GM12878 (cell line): ENCODE data around the gene YDJC. TPM values are rescaled to one million over a fixed set of nuclear protein-coding genes. Genes with fewer than 3 reads are reported as not detected.

Experiments
- ATAC-seq: fragments of 200-7000 bp; cut with Tn5 transposase; 3 replicates; pipeline ENCODE4 v1.9.1; 2020; ENCODE audit warnings: mild to moderate bottlenecking, moderate library complexity
- BruUV-seq: library from RNA; stranded (reverse); fragments of 400-500 nt; replicated peaks from 2 replicates; lab custom pipeline; 2021; lab: Mats Ljungman, UMichigan
- CTCF ChIA-PET: fragments of 300-600 bp; sonication (Branson Sonifier 250); formaldehyde crosslinking; extraction: SDS; loops from one replicate; lab custom pipeline; 2021; ENCODE audit warnings: inconsistent platforms; lab: Yijun Ruan, JAX
- POLR2A ChIA-PET: fragments of 350-600 bp; formaldehyde crosslinking; extraction: SDS; loops from one replicate; lab custom pipeline; 2021; ENCODE audit warnings: inconsistent platforms; lab: Charles Lee
- RAD21 ChIA-PET: fragments of 300-600 bp; sonication (Branson Sonifier 250); formaldehyde crosslinking; loops from one replicate; lab custom pipeline; 2023; ENCODE audit warnings: antibody characterized with exemption; ENCODE audit not compliant: unreplicated experiment; lab: Charles Lee
- SMC1A ChIA-PET: fragments of 300-600 bp; sonication (Branson Sonifier 250); formaldehyde crosslinking; loops from one replicate; lab custom pipeline; 2023; ENCODE audit not compliant: unreplicated experiment, uncharacterized antibody; lab: Charles Lee
- DNase-seq: peaks from one replicate; pipeline ENCODE4 v3.0.0-alpha.2; 2011; ENCODE audit warnings: low read depth, low spot score
- FAIRE-seq: peaks from 3 replicates; lab custom pipeline; 2011; peaks lifted over from hg19 to GRCh38; lab: Jason Lieb, UNC
- H2AFZ ChIP-seq: 2 replicates; pipeline ENCODE4 v1.6.0; 2011; ENCODE audit warnings: low read depth, low read length, control low read depth; ENCODE audit not compliant: control insufficient read depth
- H3K27ac ChIP-seq: 2 replicates; pipeline ENCODE4 v1.5.1; 2011; ENCODE audit warnings: control low read depth; ENCODE audit not compliant: control insufficient read depth, insufficient read depth
- H3K27me3 ChIP-seq, 2 experiments: replicated peaks in 1 of 2; 2 replicates each; pipeline versions ENCODE4 v1.6.0 to v1.6.1; 2011; ENCODE audit warnings: low read length in 1 of 2; ENCODE audit not compliant: control insufficient read depth in 2 of 2, insufficient read depth in 2 of 2
- H3K36me3 ChIP-seq, 2 experiments: 2 replicates each; pipeline ENCODE4 v1.5.1; 2011; ENCODE audit warnings: low read length in 1 of 2; ENCODE audit not compliant: control insufficient read depth in 2 of 2, insufficient read depth in 2 of 2
- H3K4me1 ChIP-seq: 2 replicates; pipeline ENCODE4 v1.6.1; 2011; ENCODE audit warnings: mild to moderate bottlenecking, low read length, moderate library complexity, mixed read lengths; ENCODE audit not compliant: control insufficient read depth, insufficient read depth
- H3K4me2 ChIP-seq: 2 replicates; pipeline ENCODE4 v1.6.0; 2011; ENCODE audit warnings: control low read depth; ENCODE audit not compliant: control insufficient read depth, insufficient read depth
- H3K4me3 ChIP-seq: fragments of 200-600 bp; sonication (generic); 2 replicates; pipeline ENCODE4 v1.5.1; 2016
- H3K79me2 ChIP-seq: 2 replicates; pipeline ENCODE4 v1.6.0; 2011; ENCODE audit warnings: low read length; ENCODE audit not compliant: control insufficient read depth, insufficient read depth
- H3K9ac ChIP-seq: 2 replicates; pipeline ENCODE4 v1.8.0; 2011; ENCODE audit warnings: low read length, control low read depth, mixed read lengths; ENCODE audit not compliant: control insufficient read depth, insufficient read depth
- H3K9me3 ChIP-seq: replicated peaks from 3 replicates; pipeline ENCODE4 v1.5.1; 2011; ENCODE audit warnings: mild to moderate bottlenecking, low read length; ENCODE audit not compliant: control insufficient read depth, insufficient read depth
- H4K20me1 ChIP-seq: 2 replicates; pipeline ENCODE4 v1.6.0; 2011; ENCODE audit not compliant: control insufficient read depth, insufficient read depth
- BHLHE40 ChIP-seq, 2 experiments: fragments of 450-650 bp in 1 of 2; IDR thresholded peaks; 2 replicates each; pipeline ENCODE4 v1.6.1; 2011 to 2017; ENCODE audit warnings: low read depth in 2 of 2, borderline replicate concordance in 1 of 2, improper control_type of control experiment in 1 of 2, low read length in 1 of 2, mild to moderate bottlenecking in 1 of 2
- EP300 ChIP-seq, 2 experiments: fragments of 150-350 bp in 1 of 2; IDR thresholded peaks; 2 replicates each; pipeline ENCODE4 v1.6.1; 2011 to 2012; ENCODE audit warnings: low read depth in 2 of 2, low read length in 2 of 2, borderline replicate concordance in 1 of 2, improper control_type of control experiment in 1 of 2, inconsistent platforms in 1 of 2; ENCODE audit not compliant: control insufficient read depth in 1 of 2
- IRF4 ChIP-seq: IDR thresholded peaks from 2 replicates; pipeline ENCODE4 v1.6.1; 2011; ENCODE audit warnings: low read depth, low read length
- JUND ChIP-seq: IDR thresholded peaks from 2 replicates; pipeline ENCODE4 v1.6.1; 2012; ENCODE audit warnings: low read depth, mild to moderate bottlenecking, low read length, improper control_type of control experiment, moderate library complexity
- MEF2B ChIP-seq: fragments of 450-650 bp; IDR thresholded peaks from 2 replicates; pipeline ENCODE4 v1.6.1; 2018; ENCODE audit warnings: mild to moderate bottlenecking, moderate library complexity; ENCODE audit not compliant: partially characterized antibody, poor library complexity, severe bottlenecking
- POLR2A ChIP-seq: IDR thresholded peaks from 2 replicates; pipeline ENCODE4 v1.6.1; 2011; ENCODE audit warnings: low read depth, mild to moderate bottlenecking, low read length
- POU2F2 ChIP-seq: IDR thresholded peaks from 3 replicates; pipeline ENCODE4 v1.6.1; 2011; ENCODE audit warnings: low read depth, mild to moderate bottlenecking, low read length, borderline replicate concordance
- TBL1XR1 ChIP-seq: IDR thresholded peaks from 2 replicates; pipeline ENCODE4 v1.6.1; 2012; ENCODE audit warnings: low read depth, low read length, improper control_type of control experiment
- ZNF207 ChIP-seq: fragments of 450-650 bp; IDR thresholded peaks from 2 replicates; pipeline ENCODE4 v1.6.1; 2014; ENCODE audit warnings: antibody characterized with exemption, mild to moderate bottlenecking, borderline replicate concordance
- whole genome bisulfite sequencing: methylation state at CpG from one replicate; pipeline ENCODE4 v1.1.6; 2016; ENCODE audit warnings: low lambda C conversion rate; ENCODE audit not compliant: insufficient replicate concordance, insufficient coverage; ENCODE audit errors: missing lambda C conversion rate; 5-methylcytosine and 5-hydroxymethylcytosine counted together
- in situ Hi-C: fragments of 300-500 bp; cut with MboI; formaldehyde crosslinking; loops from 9 replicates; pipeline ENCODE4 v1.14.3; 2018; ENCODE audit warnings: mixed read lengths
- intact Hi-C: fragments of 100-400 bp; cut with micrococcal nuclease; formaldehyde crosslinking; loops from one replicate; pipeline ENCODE4 v1.14.2; 2022; ENCODE audit not compliant: unreplicated experiment
- polyA plus RNA-seq, 11 experiments: library from polyadenylated mRNA; depleted of rRNA in 4 of 11; unstranded in 6 of 11; stranded (reverse) in 5 of 11; fragments of >200 nt; fragmentation: Nextera tagmentation in 4 of 11; fragmentation: Illumina TruSeq in 1 of 11; extraction: Ambion mirVana in 4 of 11; extraction: Trizol in 1 of 11; gene quantifications; 1 replicate in 1 of 11; 2 replicates in 10 of 11; pipeline versions ENCODE4 v1.2.1 to v1.2.3, GENCODE V29; 2011 to 2016; ENCODE audit warnings: inconsistent platforms in 2 of 11, missing spikeins in 2 of 11, low read depth in 1 of 11
- total RNA-seq, 4 experiments: library from RNA; depleted of rRNA in 3 of 4; stranded (reverse); fragments of >200 nt in 3 of 4; fragmentation: Illumina TruSeq in 1 of 4; extraction: Trizol in 1 of 4; gene quantifications; 2 replicates each; pipeline versions ENCODE4 v1.2.1 to v1.2.3, GENCODE V29; 2013 to 2021
- TF ChIP-seq, protein P1 (sequence below): fragments of 450-650 bp; IDR thresholded peaks from 2 replicates; pipeline ENCODE4 v1.6.1; 2017; ENCODE audit warnings: mild to moderate bottlenecking

The YDJC gene
- total and polyA plus RNA-seq, 10 of the 15 experiments (the other 5 are each of a cell fraction or from before 2014, with no cell fraction given): 1.00 to 77.6 (median 38.4) TPM

DNA sequence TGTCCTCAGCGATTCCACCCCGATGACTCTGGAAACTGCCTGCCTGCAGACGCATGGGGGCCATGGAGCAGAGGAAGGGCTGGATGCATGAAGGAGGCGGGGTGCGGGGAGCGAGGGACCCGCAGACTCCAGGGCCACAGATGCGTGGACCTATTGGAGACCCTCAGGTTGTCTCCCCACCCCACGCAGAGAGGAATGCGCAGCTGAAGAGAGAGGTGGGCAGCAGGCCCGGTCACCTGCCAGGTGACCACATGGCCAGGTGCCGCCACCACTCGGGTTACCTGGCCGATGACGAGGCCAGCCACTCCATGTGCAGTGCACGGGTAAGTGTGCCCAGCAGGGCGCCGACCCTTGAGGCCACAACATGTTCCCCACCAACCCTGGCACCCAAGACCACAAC, 3.1 kb upstream of the YDJC start:
- POLR2A ChIA-PET: no interaction called here
- FAIRE-seq: no peak
- H3K27me3 ChIP-seq: no peaks in the 10 kb centered on the region
- H3K9ac ChIP-seq: no peak overlapping the region
- peaks cover 19% of the 10 kb centered on the region for H3K79me2 ChIP-seq
- BruUV-seq: no TSS peak
- no peak overlapping the region for H2AFZ ChIP-seq
- intact Hi-C loops: no loop called here
- peaks cover 3% of the 10 kb centered on the region in 2 experiments; a peak in 2 of 4 replicates for H3K36me3 ChIP-seq
- H3K9me3 ChIP-seq: no peaks in the 10 kb centered on the region
- SMC1A ChIA-PET: interaction anchor here (1.5 kb wide), 1 partner anchor 10 kb away, joined by 3 read pairs; no protein-coding TSS in a partner anchor
- RAD21 ChIA-PET: interaction anchor here (1.1 kb wide), 1 partner anchor 14 kb away, joined by 3 read pairs; no protein-coding TSS in a partner anchor
- in situ Hi-C loops: no loop called here
- no peak overlapping the region for H3K4me2 ChIP-seq
- WGBS: 97% methylated on average over 18 of the region's 18 CpGs
- no peaks in the 10 kb centered on the region for H4K20me1 ChIP-seq
- H3K4me3 ChIP-seq: no peak overlapping the region
- CTCF ChIA-PET: interaction anchor here (5.9 kb wide), 1 partner anchor 8 kb away, joined by 106 read pairs; the partner anchor contains the start of gene SDF2L1
- no peak for DNase-seq
- peaks cover 9% of the 10 kb centered on the region; the same call in 1 of the 2 replicates for H3K4me1 ChIP-seq
- no peak overlapping the region for H3K27ac ChIP-seq
- ATAC-seq: no peak
- TF ChIP-seq BHLHE40 (IDR thresholded peaks at IDR 0.05; ENCODE audit: borderline replicate concordance in 1 of 2, low read depth in 2 of 2, low read length in 1 of 2): no peak
- no peak for TF ChIP-seq TBL1XR1
- no peak for TF ChIP-seq IRF4
- TF ChIP-seq ZNF207: no peak

DNA sequence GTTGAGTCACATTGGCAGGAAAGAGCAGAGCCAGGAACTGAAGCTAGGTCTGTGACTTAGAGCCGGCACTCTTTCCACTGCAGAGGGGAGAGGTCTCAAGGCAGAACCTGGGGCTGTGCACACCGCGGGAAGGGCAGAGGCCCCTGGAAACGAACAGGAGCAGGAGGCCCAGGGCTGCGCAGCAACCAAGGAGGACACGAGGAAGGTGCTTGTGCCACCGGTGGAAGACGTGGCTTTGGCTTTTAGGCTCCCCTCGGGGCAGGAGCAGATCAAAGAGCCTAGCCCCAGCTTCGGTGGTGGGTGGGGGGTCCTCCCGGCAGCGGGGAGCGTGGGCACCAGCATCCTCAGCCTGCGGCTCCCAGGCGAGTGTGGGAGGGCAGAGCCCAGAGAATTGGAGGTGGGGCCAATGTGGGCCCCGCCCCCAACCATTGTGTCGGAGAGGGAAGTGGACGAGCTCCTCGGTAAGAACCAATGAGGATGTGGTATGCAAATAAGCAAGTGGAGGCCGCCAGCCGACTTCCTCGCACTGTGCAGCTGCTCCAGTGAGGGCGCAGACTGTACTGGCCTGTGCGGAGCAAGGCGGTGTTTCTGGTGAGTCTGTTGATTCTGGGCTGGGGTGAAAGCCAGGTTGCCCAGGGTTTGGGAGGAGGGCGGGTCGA, 2.5 kb upstream of the YDJC start, which contains the start of gene CCDC116:
Gene CCDC116, plus strand, starts transcription at position 524 of the 659 bp plus-strand sequence. CDS start 422 bp downstream, outside the sequence.
- no TSS peak for BruUV-seq
- CTCF ChIA-PET: interaction anchor here (5.9 kb wide), 1 partner anchor 9 kb away, joined by 106 read pairs; the partner anchor contains the start of gene SDF2L1
- no peak for ATAC-seq
- Histone ChIP-seq H3K9me3 (no peaks in the 10 kb centered on the region), H3K4me3 (no peak within 1 kb of the TSS), H3K9ac (no peak within 1 kb of the TSS), H3K4me2 (no peak within 1 kb of the TSS), H3K4me1 (peaks cover 10% of the 10 kb centered on the region; the same call in 1 of the 2 replicates), H3K27ac (no peak within 1 kb of the TSS), H4K20me1 (no peaks in the 10 kb centered on the region), H3K27me3 (no peaks in the 10 kb centered on the region), H2AFZ (no peak within 1 kb of the TSS), H3K79me2 (peaks cover 22% of the 10 kb centered on the region), H3K36me3 (peaks cover 3 to 5% of the 10 kb centered on the region in 2 experiments; a peak in 2 of 4 replicates)
- POLR2A ChIA-PET: no interaction called here
- SMC1A ChIA-PET: interaction anchor here (1.5 kb wide), 1 partner anchor 11 kb away, joined by 3 read pairs; no protein-coding TSS in a partner anchor
- in situ Hi-C loops (no loop called here), intact Hi-C loops (no loop called here)
- TF ChIP-seq EP300 (IDR thresholded peaks at IDR 0.05; ENCODE audit: borderline replicate concordance in 1 of 2, control insufficient read depth in 1 of 2, low read depth in 2 of 2, low read length in 2 of 2) (no peak), POU2F2 (0 out of 3 replicates have a peak, but pooled peaks have one; percentile 36), JUND (no peak), POLR2A (peak; percentile 69; the same call in 1 of the 2 replicates), MEF2B (no peak)
- TF ChIP-seq, protein P1, sequence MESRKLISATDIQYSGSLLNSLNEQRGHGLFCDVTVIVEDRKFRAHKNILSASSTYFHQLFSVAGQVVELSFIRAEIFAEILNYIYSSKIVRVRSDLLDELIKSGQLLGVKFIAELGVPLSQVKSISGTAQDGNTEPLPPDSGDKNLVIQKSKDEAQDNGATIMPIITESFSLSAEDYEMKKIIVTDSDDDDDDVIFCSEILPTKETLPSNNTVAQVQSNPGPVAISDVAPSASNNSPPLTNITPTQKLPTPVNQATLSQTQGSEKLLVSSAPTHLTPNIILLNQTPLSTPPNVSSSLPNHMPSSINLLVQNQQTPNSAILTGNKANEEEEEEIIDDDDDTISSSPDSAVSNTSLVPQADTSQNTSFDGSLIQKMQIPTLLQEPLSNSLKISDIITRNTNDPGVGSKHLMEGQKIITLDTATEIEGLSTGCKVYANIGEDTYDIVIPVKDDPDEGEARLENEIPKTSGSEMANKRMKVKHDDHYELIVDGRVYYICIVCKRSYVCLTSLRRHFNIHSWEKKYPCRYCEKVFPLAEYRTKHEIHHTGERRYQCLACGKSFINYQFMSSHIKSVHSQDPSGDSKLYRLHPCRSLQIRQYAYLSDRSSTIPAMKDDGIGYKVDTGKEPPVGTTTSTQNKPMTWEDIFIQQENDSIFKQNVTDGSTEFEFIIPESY: no peak
- FAIRE-seq: no peak
- WGBS: 71% methylated on average over 25 of the region's 27 CpGs
- RAD21 ChIA-PET: interaction anchor here (1.1 kb wide), 1 partner anchor 14 kb away, joined by 3 read pairs; no protein-coding TSS in a partner anchor
- no peak for DNase-seq
